IPS DF 4.7 (cell line): ENCODE data around the gene CBFA2T3.

Experiments used
- DNase-seq: peaks from one replicate; pipeline ENCODE4 v3.0.0-alpha.2; 2013; ENCODE audit warnings: low spot score; ENCODE audit errors: extremely low read depth

The CBFA2T3 gene

GRCh38 chr16:88939972-88940861 is 36.8 kb downstream of the CBFA2T3 start:
- no peak for DNase-seq

- DNase-seq: no peak
Measured at GRCh38 chr16:88939245-88939971, 37.6 kb downstream of the CBFA2T3 start.

GRCh38 chr16:88938777-88939244 is 38.2 kb downstream of the CBFA2T3 start:
- no peak for DNase-seq

- no peak for DNase-seq
Measured at GRCh38 chr16:88938119-88938776, 38.8 kb downstream of the CBFA2T3 start.

GRCh38 chr16:88937206-88937621 is 39.8 kb downstream of the CBFA2T3 start:
- no peak for DNase-seq

GRCh38 chr16:88936556-88937205 is 40.3 kb downstream of the CBFA2T3 start:
- no peak for DNase-seq

GRCh38 chr16:88936008-88936555 is 40.9 kb downstream of the CBFA2T3 start:
- DNase-seq: no peak

GRCh38 chr16:88934066-88934667 is 42.8 kb downstream of the CBFA2T3 start:
- no peak for DNase-seq

GRCh38 chr16:88932929-88933328 is 44.1 kb downstream of the CBFA2T3 start:
- DNase-seq: no peak

- DNase-seq: no peak
Measured at GRCh38 chr16:88931936-88932335, 45.1 kb downstream of the CBFA2T3 start.

GRCh38 chr16:88931373-88931900 is 45.6 kb downstream of the CBFA2T3 start:
- no peak for DNase-seq

- no peak for DNase-seq
Measured at GRCh38 chr16:88930716-88931115, 46.3 kb downstream of the CBFA2T3 start.

GRCh38 chr16:88929091-88929445 is 47.9 kb downstream of the CBFA2T3 start:
- no peak for DNase-seq

GRCh38 chr16:88928405-88929090 is 48.5 kb downstream of the CBFA2T3 start:
- DNase-seq: no peak

GRCh38 chr16:88927661-88928060 is 49.3 kb downstream of the CBFA2T3 start:
- no peak for DNase-seq

GRCh38 chr16:88927010-88927409 is 50.0 kb downstream of the CBFA2T3 start:
- DNase-seq: no peak

- DNase-seq: no peak
Measured at GRCh38 chr16:88926374-88926990, 50.5 kb downstream of the CBFA2T3 start.

- DNase-seq: no peak
Measured at GRCh38 chr16:88925540-88925887, 51.5 kb downstream of the CBFA2T3 start.

- no peak for DNase-seq
Measured at GRCh38 chr16:88924834-88925539, 52.0 kb downstream of the CBFA2T3 start.
